GM12891 (cell line): ENCODE data around the gene CERK.
"Not testable (repeated sequence)": the region's sequence is repeated elsewhere in the genome, so short reads cannot be mapped to it uniquely, and the experiment has no call there.

Experiments used
- DNase-seq: peaks from one replicate; pipeline ENCODE4 v3.0.0; 2011; ENCODE audit warnings: low spot score; ENCODE audit not compliant: insufficient read length
- FAIRE-seq: peaks from 2 replicates; lab custom pipeline; 2011; peaks lifted over from hg19 to GRCh38; lab: Jason Lieb, UNC
- PAX5 ChIP-seq: IDR thresholded peaks from 2 replicates; pipeline ENCODE4 v1.6.1; 2011; ENCODE audit warnings: low read length, moderate library complexity, mild to moderate bottlenecking; ENCODE audit not compliant: insufficient read depth, severe bottlenecking
- POLR2A ChIP-seq: IDR thresholded peaks from 2 replicates; pipeline ENCODE4 v1.6.1; 2011; ENCODE audit warnings: low read depth, low read length, control low read depth
- POLR2AphosphoS5 ChIP-seq: IDR thresholded peaks from 2 replicates; pipeline ENCODE4 v1.6.1; 2011; ENCODE audit warnings: low read depth, low read length, control low read depth
- POU2F2 ChIP-seq: IDR thresholded peaks from 2 replicates; pipeline ENCODE4 v1.6.1; 2011; ENCODE audit warnings: low read depth, mild to moderate bottlenecking, control low read depth, low read length, moderate library complexity
- SPI1 ChIP-seq: IDR thresholded peaks from 2 replicates; pipeline ENCODE4 v1.6.1; 2011; ENCODE audit warnings: low read depth, low read length, control low read depth
- TAF1 ChIP-seq: IDR thresholded peaks from 2 replicates; pipeline ENCODE4 v1.6.1; 2011; ENCODE audit warnings: low read depth, low read length, control low read depth

The CERK gene

DNA sequence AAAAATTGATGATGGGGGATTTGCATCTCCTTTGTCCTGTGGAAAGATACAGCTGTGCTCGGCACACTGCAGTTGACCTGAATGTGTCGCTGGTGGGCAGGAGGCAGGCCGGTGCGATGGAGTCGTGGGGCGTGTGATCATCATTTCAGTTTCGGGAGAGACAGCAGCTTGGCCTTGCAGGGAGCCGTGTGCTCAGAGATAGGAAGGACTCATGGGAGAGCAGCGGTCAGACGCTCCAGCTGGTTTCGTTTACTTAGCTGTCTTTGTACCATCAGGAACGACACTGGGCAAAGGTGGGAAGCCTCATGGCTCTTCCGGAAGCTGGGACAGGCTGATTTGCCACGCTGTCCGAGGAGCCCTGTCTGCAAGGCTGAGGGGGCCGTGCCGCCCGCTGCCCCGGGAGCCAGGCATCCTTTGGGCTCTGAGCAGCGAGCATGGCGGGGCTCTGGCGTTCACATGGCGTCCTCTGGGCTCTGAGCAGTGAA lies 85.2 kb downstream of the CERK start:
- TF ChIP-seq POU2F2 (no peak), POLR2A (no peak), SPI1 (no peak), TAF1 (no peak), PAX5 (no peak), POLR2AphosphoS5 (no peak)
- DNase-seq (no peak), FAIRE-seq (no peak)

DNA sequence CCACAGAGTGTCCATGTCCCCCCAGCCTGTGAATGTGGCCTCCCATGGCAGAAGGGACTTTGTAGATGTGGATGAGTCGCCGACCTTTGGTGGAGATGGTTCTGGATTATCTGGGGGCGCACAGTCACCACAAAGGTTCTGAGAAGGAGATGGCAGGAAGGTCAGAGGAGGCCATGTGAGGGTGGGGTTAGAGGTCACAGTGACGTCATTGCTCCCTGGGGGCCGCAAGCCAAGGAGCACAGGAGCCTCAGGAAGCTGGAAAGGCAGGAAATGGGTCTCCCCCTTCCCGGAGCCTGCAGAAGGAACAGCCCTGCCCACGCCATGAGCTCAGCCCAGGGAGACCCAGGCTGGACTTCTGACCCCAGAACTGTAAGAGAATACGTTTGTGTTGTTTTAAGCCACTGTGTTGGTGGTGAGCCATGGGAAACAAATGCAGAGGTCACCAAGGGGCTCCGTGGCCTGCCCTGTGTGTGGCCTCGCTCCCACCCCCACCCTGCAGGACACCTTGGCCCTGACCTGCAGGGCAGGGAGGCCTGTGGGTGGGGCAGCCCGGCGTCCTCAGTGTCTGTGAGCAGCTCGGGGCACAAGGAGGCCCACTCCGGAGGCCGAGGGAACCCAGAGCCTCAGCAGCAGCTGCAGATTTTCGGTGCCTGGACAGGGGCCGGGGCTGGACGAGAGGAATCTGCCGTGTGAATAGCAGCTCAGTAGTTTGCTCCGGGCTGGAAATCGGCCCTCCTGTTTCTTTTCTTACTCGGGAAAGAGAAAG lies 85.8 kb downstream of the CERK start:
- TF ChIP-seq PAX5: no peak
- no peak for TF ChIP-seq SPI1
- no peak for TF ChIP-seq POU2F2
- TF ChIP-seq POLR2A: no peak
- no peak for TF ChIP-seq POLR2AphosphoS5
- no peak for TF ChIP-seq TAF1
- no peak for FAIRE-seq
- DNase-seq: no peak

DNA sequence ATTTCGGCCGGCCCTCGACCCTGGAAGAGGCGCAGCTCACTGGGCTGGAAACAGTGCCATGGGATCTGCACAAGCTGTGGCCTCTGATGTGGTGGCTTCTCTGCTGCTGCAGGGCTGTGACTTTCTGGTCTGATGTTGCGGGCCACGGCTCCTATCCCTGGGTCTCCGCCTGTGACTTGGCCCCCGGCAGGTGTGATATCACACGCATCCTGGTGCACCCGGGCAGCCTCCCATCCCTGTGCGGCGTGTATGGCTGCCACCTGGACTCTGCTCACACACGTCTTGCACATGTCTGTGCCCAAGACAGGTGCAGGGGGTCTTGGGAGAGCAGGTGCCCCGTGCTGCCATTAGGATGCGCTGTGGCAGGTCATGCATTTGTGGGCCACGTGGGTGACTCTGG lies 86.7 kb downstream of the CERK start:
- FAIRE-seq (no peak), DNase-seq (no peak)
- TF ChIP-seq SPI1: no peak
- no peak for TF ChIP-seq POLR2A
- TF ChIP-seq TAF1: no peak
- no peak for TF ChIP-seq PAX5
- no peak for TF ChIP-seq POLR2AphosphoS5
- TF ChIP-seq POU2F2: no peak

DNA sequence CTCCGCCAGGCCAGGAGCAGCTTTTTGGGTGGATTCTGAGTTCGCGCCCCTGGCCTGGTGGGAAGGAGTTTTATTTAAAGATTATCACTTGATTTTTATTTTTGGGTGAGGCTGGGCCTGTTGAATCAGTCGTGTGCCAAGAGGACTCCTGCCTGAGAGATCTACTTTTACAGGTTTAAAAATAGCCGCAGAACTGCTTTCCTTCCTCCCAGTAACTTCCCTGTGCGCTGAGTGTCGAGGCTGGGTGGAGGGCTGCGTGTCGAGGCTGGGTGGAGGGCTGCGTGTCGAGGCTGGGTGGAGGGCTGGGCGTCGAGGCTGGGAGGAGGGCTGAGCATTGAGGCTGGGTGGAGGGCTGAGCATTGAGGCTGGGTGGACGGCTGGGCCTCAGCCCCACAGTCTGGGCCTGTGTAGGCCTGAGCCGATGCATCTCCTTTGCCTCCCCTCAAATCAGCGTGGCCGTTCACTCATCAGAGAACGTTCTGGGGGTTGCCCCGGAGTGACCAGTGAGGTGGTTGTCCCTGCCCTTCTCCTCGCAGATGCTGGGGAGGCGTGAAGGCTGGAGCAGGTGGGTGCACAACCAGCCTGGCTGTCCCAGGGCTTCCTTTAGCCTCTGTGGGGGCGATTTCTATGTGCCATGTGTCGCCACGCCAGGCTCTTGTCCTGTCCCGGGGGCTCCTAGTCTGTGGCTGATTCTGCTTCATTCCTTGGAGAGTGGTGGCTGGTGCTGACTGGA lies 87.8 kb downstream of the CERK start:
- FAIRE-seq (no peak), DNase-seq (no peak)
- TF ChIP-seq PAX5: no peak
- no peak for TF ChIP-seq SPI1
- no peak for TF ChIP-seq POLR2A
- no peak for TF ChIP-seq POLR2AphosphoS5
- no peak for TF ChIP-seq POU2F2
- no peak for TF ChIP-seq TAF1

DNA sequence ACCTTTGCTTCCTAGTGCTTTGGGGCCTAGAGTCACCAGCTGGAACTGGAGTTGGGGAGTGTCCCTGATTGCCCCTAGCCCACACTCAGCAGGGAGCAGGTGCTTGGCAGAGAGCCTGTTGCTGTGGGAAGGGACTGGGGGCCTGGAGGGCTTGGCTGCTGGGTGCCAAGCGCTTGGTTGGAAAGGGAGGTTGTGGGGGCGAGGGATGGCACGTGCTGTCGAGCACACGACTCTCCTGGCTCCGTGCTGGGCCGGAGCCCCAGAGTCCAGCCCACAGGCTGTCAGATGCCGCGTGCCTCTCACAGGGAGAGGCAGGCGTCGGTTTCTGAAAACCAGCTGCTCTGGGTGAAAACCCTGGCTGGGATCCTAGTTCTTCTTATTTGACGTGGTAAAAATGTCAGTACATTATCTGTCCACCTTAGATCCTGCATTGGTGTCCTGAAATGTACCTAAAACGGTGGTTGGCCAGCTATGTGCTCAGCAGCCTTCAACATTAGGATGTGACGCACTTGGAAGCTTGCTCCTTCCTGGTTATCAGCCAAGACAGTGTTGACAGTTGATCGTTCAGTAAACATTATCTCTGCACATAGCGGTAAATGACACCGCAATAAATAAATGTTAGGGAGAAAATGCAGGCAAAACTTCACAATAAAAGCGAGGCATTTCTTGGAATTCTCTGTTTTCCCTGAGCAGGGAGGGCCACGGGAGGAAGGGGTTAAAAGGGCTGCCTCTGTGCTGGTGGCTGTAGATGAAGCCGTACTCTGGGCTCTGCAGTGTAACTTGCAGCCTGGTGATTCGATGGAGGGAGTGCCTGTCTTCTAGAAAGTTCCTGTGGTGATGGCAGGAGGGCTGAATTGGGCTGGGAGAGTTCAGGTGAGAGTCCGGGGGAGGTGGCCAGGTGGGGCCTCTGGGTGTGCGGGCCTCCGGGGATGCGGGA lies 88.6 kb downstream of the CERK start:
- DNase-seq (no peak), FAIRE-seq (no peak)
- TF ChIP-seq POU2F2 (no peak), POLR2AphosphoS5 (no peak), SPI1 (no peak), TAF1 (no peak), POLR2A (no peak), PAX5 (no peak)

DNA sequence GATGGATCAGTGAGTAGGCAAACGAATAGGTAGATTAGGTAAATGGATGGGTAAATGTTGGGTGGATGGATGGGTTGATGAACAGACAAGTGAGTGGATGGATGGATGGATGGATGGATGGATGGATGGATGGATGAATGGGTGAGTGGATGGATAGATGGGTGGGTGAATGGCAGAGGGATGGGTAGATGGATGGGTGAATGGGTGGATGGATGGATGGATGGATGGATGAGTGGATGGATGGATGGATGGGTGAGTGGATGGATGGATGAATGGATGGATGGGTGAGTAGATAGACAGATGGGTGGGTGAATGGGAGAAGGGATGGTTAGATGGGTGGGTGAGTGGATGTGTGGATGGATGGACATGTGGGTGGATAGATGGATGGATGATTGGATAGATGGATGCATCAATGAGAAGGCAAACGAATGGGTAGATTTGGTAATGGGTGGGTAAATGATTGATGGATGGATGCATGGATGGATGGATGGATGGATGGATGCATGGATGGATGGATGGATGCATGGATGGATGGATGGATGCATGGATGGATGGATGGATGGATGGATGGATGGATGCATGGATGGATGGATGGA lies 89.7 kb downstream of the CERK start:
- peak; percentile 13 for FAIRE-seq
- DNase-seq: not testable (repeated sequence)

DNA sequence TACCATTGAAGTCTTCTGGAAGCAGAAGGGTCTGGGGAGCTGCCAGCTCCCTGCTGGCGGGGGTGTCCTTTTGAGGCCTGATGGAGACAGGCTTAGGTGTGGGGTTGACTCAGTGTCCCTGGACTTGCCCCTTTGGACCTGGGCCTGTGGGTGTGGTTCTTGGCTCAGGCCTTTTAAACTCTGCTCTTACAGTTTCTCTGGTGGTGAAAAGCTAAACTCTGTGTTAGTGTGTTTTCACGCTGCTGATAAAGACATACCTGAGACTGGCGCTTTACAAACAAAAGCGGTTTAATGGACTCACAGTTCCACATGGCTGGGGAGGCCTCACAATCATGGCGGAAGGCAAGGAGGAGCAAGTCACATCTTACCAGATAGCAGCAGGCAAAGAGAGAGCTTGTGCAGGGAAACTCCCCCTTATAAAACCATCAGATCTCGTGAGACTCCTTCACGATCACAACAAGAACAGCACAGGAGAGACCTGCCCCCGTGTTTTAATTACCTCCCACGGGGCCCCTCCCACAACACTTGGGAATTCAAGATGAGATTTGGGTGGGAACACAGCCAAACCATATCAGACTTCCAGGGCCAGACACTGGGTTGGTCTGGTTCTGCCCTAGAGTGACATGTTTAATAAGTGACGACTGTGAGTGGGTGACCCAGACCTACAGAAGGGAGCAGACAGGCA lies 91.4 kb downstream of the CERK start:
- DNase-seq (no peak), FAIRE-seq (no peak)
- no peak for TF ChIP-seq POLR2A
- no peak for TF ChIP-seq PAX5
- no peak for TF ChIP-seq POU2F2
- no peak for TF ChIP-seq POLR2AphosphoS5
- TF ChIP-seq TAF1: no peak
- no peak for TF ChIP-seq SPI1

DNA sequence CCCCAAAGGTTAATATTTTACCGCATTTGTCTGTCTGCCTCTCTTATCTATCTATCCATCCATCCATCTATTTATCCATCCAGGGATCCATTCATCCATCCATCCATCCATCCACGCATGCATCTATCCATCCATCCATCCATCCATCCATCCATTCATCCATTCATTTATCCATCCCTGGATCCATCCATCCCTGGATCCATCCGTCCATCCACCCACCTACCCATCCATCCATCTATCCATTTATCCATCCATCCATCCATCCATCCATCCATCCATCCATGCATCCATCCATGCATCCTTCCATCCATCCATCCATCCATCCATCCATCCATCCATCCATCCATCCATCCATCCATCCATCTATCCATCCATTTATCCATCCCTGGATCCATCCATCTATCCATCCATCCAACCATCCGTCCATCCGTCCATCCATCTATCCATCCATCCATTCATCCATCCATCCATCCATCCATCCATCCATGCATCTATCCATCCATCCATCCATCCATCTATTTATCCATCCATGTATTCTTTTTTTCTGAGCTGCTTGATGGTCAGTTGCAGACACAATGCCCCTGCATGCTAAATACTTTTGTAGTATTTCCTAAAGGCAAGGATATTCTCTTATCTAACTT lies 95.1 kb downstream of the CERK start:
- DNase-seq: not testable (repeated sequence)
- FAIRE-seq: peak; percentile 16

DNA sequence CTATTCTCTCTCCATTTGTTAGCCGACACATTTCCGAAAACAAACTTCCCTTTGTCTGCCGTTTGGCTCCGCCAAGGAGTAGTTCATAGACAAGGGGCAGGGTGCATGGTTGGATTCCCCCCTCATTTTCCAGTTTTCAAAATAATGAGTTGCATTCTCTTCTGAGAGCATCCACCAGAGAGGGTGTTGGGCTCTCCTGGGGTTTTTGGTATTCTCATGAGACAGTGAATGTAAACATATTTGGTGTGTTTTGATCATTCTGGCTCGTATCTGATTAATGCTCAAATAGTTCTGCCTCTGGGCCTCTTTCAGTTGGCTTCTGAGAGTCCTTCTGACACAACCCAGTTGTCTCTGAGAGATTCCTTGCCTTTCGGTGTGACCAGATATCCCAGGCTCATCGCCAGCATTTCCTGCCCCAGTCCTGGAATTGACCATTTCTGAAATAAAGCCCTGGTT lies 96.2 kb downstream of the CERK start:
- no peak for DNase-seq
- no peak for TF ChIP-seq POLR2A
- no peak for TF ChIP-seq SPI1
- no peak for TF ChIP-seq POU2F2
- TF ChIP-seq PAX5: no peak
- TF ChIP-seq TAF1: no peak
- no peak for TF ChIP-seq POLR2AphosphoS5
- no peak for FAIRE-seq
